HL-60 (cell line): ENCODE data around the gene RAB3GAP1.

Experiments used
- CTCF ChIP-seq: IDR thresholded peaks from one replicate; pipeline ENCODE4 v1.5.1; 2011; ENCODE audit warnings: low read length, control low read depth, inconsistent platforms; ENCODE audit not compliant: insufficient read depth
- POLR2AphosphoS5 ChIP-seq: IDR thresholded peaks from 2 replicates; pipeline ENCODE4 v1.6.1; 2012; ENCODE audit warnings: low read depth

GRCh38 chr2:135011633-135012032, 40.5 kb upstream of the RAB3GAP1 start:
- no peak for TF ChIP-seq CTCF
- no peak for TF ChIP-seq POLR2AphosphoS5
